GM18909 (cell line): ENCODE measurements around the gene ECEL1.

Experiments
- ATAC-seq: cut with Tn5 transposase; IDR thresholded peaks from one replicate; pipeline ENCODE4 v1.9.1; 2021; ENCODE audit warnings: mild to moderate bottlenecking; ENCODE audit not compliant: unreplicated experiment, poor library complexity

The ECEL1 gene

DNA sequence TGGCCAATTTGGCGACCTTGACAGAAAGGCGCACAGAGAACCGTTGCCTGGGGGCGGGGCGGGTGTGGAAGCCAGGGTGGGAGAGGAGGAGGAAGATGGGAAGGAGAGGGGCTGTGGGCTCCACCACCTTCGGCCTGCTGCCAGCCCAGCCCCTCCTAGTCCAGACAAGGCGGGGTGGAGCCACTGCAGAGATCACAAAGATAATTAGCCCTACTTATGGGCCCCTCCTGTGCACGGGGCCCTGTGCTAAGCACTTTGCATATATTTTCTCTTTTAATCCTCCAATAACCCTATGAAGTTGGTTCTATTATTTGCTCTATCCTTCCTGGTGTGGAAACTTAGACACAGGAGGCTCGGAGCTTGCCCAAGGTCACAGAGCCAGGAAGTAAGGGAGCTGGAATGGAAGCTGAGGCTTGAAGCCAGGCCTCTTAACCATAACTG, 13.7 kb upstream of the ECEL1 start:
- no peak for ATAC-seq

DNA sequence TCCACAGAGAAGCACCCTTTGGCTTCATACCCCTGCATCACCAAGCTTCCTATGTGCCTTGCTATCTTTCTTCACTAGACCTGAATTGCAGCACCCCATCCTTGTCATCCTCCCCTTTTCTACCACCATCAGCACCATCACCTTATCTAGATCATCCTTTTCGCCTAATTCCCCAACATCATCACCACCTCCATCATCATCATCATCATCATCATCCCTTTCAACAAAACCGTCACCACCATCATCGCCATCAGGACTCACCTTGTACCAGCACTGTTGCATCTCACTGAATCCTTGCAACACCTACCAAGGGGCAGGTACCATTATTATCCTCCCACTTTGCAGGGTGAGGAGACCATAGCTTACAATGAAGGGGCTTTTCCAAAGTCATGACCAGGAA, 10.8 kb upstream of the ECEL1 start:
- no peak for ATAC-seq

DNA sequence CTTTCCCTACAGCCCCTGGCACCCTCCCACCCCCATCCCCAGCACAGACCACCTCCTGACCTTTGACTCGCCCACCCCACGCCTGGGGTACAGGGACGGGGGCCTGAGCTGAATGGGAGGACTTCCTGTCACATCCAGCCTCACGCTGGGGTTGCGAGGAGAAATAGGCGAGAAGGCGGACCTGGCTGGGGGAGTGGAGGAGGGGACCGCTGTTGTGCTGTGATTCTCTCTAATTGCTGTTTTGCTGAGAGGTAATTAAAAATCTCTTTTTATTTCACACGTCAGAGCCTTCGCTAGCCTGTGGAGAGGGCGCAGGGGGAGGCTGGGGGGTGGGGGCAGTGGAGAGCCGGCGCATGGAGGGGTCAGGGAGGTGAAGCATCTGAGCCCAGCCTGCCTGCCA, 9.7 kb upstream of the ECEL1 start:
- no peak for ATAC-seq

DNA sequence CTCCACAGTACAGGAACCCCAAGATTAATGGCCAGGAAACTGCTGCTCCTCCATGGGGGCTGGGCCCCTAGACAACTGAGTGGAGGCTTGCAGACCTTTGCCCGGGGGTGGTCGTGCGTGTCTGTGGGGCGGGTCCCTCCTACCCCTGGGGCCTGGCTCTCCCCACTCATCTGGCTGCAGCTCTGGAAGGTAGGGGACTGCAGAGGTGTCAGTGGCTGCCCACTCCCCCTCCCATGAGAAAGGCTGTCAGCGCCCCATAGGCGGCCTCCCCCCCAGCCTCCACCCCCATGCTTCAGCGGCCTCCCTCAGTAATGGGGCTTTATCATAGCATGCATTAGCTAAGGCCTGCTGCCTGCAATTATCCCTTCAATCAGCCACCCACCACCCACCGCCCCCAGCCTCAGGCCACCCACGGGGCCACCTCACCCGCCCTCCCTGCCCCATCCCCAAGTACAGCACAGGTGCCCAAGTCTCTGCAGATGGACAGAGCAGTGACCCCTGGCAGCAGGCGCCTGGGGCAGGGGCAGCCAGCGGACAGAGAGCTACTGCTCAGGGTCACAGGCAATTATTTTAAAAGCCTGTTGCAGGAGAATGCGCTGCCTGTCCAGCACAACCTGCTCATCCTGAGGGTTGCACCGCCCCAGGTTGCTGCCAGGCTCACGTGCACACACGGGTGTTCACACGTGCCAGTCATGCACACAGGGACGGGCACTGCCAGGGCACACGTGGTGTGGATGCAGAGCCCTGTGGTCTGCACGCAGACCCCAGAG, 9.1 kb upstream of the ECEL1 start:
- ATAC-seq: no peak

DNA sequence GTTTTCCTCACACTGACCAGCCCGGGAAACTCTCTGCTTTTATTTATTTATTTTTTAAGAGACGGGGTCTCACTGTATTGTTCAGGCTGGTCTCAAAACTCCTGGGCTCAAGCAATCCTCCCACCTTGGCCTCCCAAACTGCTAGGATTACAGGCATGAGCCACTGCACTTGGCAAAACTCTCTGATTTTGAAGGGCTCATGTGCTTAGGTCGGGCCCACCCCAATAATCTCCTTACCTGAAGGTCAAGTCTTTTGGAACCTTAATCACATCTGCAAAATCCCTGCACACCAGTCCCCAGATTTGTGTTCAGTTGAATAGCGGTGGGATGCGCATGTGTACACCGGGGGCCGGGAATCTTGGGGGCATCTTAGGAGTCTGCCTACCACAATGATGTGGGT, 7.7 kb upstream of the ECEL1 start:
- no peak for ATAC-seq

DNA sequence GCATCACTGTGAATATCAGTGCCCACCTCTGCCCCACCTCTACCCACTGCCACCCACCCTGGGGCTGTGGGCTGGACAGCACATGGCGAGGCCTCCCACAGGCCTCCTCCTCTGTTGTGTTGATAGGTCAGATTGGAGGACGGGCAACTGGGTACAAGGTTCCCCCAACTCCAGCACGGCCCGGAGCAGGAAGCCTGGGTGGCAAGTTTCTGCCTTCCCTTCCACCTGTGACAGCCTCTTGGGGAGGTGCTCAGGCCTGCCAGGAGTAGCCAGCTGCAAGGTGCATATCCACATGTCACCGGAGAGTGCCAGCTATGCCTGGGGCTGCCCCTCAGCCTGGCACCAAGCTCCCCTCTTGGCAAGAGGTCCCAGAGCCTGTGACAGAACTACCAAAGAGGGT, 6.9 kb upstream of the ECEL1 start:
- no peak for ATAC-seq

DNA sequence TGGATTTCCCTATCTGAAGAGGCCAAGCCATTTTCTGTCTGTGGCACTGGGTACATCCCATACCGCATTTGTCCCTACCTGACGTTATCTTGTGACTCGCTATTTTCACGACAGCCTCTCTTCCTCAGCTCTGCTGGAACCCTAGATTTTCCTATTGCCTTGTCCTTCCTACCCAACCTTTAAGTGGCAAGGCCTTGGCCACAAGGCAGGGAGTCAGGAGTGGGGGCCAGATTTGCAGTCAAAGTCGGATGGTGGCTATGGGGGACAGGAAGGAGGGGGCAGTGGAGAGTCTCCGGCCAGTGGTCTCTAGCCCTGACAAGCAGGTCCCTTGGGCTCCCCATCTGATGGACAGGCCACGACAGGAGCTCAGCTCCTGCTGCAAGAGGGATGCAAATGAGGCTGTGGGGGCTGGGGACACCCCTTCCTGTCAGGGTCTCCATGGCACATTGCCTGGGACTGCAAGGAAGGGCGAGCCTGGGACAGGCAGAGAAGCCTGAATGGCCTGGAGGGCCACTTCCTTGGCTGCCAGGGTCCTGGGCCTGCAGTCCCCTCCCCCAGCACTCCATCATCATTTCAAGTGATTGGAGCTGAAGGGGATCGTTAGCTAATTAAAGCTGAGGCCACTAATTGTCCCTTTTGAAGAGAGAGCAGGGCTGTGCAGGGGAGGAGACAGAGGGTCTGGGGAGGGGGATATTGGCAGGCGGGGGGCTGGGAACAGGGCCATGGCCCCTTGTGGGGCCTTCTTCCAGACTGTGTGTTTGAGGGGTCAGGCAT, 6.3 kb upstream of the ECEL1 start:
- ATAC-seq: no peak

DNA sequence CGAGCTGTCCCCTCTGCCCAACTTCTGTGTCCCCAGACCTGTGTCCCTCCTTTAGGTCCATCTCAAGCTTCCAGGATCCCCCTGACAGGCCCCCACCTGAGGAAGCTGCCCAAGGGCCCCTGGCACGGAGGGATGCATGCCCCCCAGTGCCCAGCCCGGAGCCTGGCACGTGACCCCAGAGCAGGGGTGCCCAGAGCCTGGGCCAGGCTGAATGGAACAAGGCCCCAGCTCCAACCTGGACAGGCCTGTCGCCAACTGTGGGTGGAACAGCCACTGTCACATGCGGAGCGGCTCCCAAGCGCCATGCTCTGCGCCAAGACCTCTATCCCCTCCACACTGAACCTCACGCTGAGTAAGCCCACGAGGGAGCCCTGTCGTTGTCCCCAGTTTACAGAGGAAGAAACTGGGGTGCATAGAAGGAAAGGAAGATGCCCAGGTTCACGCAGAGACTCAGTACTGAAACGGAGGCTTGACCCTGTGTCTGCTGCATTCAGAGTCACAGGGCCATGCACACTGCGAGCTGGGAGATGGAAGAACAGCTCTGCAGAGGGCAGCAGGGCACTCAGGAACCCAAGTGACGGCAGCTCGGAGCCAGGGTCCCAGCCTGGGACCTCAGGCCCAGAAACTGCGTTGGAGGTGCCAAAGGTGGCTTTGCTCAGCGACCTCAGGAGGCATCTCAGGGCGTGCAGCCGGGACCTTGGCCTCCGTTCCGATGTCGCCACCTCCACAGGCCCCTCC, 5.5 kb upstream of the ECEL1 start:
- no peak for ATAC-seq

DNA sequence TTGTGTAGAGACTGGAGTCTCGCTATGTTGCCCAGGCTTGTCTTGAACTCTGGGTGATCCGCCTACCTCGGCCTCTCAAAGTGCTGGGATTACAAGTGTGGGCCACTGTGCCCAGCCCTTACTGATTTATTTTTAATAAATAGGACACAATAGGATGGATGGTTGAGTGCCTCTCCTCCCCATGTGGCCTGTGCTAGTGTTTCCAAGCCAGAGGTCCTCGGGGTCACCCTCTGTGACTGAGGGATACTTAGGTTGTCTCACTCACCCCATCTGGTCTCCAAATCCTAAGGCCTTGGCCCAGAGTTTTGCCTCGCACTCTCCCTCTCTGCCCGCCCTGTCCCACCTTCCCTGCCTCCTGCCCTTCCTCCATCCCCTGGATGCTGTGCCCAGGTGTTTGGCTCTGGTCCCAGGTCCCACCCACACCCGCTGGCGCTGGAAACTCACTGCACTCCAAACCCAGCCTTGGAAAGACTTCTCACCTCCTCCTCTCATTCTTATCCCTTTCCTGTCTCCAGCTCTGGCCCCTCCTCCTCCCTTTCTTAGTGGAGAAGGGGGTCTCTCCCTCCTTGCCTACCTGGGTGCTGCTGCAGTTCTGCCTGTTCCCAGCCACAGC, 4.7 kb upstream of the ECEL1 start:
- no peak for ATAC-seq

DNA sequence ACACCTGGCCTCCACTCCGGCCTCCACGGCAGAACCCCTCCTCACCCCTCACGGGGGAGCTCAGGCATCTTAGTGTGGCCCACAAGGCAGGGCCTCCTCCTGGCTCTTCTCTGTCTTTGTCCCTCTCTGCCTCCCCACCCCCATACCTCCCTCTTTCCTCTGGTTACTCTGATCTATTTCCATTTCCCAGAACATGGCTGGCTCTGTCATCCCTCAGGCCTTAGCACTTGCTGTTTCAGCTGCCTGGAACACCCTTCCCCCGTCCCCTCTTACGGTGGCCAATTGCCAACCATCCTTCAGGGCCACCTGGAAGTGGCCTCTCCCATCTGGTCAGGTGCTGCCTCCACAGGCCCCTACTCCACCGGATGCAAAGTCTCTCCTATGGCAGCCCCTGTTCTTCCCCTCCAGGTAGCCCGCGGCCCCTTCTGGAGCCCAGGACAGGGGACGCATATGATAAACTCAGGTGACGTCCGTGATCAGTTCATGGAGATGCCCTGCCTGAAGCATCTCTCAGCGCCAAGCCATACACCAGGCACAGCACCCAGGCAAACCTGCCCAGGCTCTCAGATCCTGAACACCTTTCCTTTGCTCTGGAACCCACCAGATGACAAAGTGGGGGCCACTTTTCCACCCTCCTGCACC, 3.6 kb upstream of the ECEL1 start:
- no peak for ATAC-seq

DNA sequence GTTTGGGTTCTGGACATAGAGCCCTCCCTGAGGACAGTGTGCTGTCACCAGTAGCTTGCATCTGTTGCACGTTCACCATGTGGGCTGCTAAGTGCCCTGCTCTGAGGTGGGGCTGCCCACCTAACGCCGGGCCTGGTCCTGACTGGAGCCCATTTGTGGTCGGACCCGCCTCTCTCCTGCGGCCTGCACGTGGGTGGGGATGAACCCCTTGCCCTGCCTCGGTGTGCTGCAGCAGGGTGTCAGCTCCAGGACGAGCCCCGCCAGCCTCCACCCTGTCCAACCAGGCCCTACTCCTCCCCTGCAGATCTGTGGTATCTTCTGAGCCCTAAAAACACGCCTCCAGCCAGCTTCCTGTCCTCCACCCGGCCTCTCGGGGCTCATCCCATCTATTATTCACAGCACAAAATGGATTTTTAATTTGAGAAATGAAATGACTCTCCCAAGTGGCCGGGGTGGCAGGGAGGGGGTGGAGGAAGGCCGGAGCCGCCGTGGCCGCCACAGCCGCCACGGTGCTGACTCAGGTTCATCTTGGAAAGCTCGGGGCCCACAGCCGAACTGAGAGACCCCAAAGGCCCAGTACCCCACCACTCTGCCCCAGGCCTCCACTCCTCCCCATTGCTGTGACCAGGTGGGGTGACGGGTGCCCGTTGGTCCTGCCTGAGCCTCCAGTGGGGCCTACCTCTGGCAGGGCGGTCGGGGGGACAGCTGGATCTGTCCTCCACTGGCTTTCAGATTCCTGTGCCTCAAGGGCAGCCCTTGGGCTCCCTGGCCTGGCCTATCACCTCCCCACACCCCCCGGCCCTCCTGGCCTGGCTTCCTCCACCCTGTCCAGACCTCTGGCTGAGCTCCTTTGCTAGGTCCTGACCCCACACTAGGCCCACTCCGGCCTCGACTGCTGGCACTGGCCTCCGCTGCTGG, 2.8 kb upstream of the ECEL1 start:
- no peak for ATAC-seq

DNA sequence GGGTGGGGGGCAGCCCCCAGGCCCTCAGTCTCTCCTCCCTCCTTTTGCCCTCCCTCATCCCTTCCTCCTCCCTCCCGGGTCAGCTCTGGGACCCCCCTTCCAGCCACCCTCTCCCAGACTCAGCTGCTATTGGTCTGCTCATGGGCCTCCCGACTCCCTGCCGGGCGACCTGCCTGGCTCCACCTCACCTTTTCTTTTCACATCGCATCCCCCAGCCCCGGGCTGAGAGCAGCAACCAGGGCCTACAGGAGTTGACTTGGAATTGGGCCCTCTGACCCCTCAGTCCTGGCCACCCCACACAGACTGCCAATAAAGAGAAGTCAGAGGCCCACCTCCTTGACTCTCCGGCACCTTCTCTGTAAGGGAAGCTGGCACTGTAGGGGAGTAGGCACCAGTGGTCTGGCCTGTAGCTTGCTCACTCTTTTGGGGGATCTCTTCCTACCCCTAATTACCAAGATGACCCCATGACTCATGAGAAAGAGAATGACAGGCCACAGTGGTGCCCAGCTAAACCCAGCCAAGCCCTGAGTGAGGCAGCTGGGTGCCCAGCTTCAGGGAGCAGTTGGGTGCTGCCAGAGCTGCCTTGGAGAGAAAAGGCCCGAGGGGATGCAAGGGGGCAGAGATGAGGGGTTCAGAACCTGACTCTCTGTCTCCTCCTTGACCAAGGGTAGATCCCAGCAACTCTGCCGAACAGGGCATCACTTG, 2.0 kb upstream of the ECEL1 start:
- no peak for ATAC-seq

DNA sequence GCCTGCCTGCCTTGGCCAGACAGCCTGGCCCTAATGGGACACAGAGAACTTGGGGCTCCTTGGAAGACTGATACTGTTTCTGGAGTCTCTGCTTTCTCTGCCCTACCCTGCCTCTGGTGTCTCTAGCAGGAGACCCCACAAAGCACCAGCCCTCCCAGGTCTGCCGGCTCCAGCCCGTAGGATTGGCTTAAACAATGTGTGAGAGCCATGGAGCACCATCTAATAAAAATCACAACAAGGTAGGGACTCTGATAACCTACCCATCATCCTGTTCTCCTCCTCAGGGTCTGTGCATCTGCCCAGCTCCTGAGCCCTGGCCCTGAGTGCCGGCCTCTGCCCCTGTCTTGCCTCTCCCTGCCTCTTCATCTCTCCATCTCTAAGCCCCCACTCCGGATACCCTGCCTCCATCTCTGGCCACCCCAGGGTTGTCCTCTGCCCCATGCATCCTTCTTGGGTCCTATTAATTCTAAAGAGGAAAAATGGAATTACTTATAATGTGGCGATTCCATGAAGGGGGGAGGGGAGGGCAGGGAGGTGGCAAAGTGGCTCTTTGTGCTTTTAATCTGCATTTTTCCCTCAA, 1.2 kb upstream of the ECEL1 start:
- ATAC-seq: no peak

DNA sequence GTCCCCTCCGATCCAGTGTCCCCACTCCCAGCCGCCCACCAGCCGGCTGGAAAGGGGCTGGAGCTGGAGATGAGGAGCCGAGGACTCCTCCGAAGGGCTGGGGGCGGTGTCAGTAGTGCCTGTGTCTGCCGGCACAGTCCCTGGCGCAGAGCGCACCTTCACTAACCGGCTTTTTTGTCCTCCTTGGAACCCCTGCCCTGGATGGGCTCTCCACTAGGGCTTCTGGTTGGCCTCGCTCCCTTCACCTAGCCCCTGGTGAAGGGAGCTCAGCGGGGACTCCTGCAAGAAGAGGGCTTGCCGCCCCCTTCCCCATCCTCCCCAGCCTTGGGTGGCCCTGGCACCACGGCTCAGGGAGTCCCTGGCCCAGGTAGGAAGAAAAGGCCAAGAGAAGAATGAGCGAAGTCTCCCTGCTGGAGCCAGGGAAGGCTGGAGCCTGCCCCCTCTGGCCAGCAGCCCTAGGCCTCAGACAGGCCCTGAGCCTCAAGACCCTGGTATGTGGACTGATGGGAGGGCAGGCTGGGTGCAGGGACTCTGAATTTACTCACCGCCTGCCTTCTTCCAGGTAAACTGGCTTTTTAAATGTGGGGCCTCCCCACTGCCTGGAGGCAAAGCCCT, 570 bp upstream of the ECEL1 start:
- no peak for ATAC-seq

DNA sequence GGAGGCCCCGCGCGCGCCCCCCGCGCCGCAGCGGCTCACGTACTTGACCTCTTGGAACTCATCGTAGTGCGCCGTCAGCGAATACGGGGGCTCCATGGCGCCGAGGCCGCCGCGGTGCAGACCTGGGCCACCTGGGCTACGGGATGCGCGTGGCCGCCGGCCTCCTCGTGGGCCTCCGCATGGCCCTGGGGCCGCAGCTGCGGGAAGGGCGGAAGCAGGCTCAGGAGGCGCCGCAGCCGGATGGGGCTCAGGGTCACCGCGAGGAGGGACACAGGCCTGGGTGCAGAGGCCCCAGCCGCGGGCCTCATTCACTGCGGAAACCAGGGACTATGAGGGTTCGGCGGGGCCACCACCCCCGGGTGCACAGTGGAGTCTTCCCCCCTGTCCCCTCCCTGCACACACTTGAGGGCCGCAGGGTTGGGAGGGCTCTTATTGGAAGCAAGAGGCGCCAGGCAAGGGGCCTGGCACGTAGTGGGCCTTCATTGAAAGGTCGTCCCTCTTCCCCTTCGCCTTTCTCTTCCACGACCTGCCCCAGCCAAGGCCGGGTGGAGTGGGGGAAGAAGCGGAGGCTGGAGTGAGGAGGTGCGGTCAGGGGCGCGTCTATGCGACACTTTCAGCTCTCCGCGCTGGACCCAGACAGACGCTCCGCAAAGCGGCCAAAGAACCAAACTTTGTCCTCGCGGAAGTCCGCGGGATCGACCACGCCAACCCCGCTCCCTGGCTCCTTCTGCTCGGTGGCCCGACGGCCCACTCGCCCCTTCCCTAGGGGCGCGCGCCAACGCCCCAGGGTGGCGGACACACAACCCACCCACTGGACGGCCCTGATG, 863 bp downstream of the ECEL1 start:
- no peak for ATAC-seq

DNA sequence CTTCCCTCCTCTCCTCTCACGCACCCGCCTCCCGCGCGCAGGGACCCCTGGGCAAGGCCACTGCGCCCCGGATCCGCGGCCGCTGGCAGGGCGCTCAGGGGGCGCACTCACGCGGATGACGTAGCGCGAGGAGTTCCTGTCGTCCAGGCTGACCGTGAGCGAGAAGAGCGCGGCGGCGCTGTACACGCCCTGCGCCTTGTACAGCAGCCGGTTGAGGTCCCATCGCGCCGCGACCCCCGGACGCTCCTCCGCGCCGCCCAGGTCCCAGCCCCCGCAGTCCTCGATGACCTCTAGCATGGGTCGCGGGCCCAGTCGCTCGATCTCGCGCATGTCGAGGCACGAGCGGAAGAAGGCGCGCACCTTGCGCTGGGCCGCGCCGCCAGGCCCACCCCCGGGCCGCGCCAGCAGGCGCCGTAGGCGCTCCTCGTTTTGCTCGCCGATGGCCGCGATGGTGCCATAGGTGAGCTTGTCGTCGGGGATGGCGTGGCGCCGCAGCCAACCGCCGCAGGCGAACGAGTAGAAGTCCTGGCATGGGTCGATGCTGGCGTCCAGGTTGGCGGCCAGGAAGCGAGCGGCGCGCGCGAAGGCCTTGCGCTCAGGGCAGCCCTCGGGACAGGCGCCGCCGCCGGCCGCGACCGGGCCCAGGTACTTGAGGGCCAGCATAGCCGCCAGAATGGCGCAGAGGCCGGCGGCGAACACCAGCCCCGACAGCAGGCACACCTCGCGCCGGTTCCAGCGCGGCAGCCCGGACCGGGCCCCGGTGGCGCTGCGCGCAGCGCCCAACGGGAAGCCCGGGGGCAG, 1.7 kb downstream of the ECEL1 start:
- ATAC-seq: no peak
